ENCODE measurements around the gene EFCAB6.

EFCAB6 gene

GRCh38 chr22:43845981-43846380, 33.9 kb upstream of the EFCAB6 start:
- DNase-seq, result no peak

DNA sequence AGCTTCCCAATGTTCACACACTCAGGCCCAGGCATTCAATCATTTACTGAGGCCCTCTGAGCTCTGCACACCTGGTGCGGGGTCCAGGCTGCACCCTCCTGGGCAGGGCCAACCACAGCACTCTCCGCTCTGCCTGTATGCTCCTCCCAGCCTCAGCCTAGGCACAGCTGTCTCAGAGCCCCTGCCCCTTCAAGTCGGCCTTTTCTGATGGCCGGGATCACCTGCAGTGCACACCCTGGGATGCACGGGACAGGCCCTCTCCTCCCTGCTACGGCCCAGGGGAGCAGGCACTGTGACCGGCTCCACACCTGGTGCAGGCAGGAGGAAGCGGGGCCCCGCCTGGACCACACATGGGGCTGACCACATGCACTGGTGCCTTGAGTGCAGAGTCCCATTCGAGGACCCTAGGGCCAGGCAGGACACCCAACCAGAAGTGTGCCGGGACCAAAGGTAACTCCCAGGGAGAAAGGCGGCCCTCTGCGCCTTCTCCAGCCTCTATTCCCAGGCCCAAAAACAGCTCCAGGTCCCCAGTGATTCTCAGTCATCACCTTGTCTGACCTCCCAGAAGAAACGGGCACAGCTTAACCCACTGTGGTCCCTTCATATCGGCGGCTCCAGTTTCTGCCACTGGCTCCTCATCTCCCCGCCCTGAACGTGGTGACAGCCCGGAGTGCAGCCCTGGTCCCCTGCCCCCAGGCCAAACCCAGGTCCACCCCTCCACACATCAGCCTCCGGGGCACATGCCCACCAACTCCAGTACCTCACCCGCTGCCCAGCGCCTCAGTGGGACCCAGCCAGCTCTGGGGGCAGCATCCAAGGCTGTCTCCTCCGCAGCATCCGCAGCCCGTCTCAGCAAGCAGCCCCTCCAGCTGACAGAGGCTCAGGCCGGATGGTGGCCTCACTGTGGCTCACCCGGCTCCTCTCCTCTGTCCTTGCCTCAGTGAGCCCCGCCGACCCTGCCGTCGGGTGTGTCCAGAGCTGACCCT, 32.7 kb upstream of the EFCAB6 start:
- DNase-seq, result no peak

DNA sequence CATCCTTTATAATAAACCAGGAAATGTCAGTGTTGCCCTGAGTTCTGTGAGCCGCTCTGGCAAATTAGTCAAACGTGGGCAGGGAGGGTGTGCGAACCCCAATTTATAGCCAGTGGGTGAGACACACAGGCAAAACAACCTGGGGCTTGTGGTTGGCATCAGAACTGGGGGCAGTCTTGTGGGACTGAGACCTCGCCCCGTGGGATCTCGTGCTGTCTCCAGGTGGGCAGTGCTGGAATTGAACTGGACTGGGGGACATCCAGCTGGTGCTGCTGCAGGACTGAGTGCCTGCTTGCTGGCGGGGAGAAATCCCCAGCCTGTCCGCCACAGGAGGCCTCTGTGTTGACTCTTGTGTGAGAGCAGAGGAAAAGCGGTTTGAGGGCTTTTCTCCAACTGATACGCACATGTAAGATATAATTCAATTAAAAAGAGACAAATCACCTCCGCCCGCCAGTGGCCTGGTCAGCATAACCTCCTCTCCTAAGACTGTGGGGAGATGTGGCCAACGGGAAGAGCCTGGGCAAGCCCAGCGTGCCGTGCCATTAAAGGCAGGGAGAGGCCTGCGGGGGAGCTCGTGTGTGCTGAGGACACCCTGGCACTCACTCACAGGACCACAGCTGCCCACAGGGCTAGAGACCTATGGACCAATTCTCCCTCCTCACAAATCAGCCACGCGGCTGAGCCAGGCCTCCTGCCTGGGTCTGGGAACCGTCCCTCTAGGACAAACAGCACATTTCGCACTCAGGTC, 31.9 kb upstream of the EFCAB6 start:
- no peak for DNase-seq

DNA sequence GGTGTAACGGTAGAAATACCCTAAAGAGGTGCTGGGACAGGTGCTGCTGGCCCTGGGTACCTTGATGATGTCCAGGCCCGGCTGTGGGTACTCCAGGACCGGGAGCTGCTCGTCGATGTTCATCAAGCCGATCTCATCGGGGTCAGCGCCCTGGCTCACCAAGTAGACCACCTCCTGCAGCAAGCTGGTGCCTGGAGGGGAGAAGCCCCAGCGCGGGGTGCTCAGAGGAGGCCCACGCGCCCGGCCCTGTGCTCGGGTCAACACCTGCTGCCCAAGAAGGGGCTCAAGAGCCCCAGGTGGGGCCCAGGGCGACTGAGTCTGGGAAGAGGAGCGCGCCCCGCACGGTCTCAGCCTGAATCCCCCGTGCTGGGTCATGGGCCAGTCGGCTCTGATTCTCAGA, 29.6 kb upstream of the EFCAB6 start:
- no peak for DNase-seq

- DNase-seq, result no peak
These were observed 28.7 kb upstream of the EFCAB6 start for GRCh38 chr22:43840851-43841250.

- no peak for DNase-seq
These were observed 28.3 kb upstream of the EFCAB6 start for GRCh38 chr22:43840431-43840830.

- DNase-seq, result no peak
These were observed 27.7 kb upstream of the EFCAB6 start for GRCh38 chr22:43839781-43840180.

DNA sequence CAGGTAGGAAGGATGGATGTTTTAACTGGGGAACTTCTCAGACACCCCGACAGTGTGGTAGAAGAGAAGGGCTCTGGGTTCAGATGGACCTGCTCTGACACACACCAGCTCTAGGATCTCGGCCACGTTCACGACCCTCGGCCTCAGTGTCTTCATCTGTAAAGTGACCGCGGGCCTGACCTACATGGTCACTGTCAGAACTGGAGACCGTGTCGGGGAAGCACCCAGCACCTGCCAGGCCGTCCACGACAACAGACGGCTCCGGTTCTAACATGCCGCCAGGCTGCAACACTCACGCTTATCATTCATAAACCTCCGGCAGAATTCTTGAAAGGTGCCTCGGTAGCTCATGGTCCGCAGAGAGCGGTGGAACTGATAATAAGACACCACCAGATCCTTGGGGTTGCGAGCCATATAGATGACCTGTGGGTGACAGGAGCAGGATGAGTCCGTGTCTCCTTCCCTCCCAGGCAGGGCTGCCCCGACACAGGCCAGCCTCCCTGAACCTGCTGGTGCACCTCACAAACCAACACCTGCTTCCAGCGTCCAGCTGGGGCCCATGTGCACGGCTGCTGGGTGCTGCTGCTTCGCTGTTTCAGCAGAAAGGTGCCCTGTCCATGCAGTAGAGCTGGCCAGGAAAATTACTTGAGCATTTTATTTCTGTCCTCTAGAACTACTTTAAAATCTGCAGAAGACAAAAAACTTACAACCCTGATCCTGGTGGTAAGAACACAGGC, 26.6 kb upstream of the EFCAB6 start:
- DNase-seq, result no peak

DNA sequence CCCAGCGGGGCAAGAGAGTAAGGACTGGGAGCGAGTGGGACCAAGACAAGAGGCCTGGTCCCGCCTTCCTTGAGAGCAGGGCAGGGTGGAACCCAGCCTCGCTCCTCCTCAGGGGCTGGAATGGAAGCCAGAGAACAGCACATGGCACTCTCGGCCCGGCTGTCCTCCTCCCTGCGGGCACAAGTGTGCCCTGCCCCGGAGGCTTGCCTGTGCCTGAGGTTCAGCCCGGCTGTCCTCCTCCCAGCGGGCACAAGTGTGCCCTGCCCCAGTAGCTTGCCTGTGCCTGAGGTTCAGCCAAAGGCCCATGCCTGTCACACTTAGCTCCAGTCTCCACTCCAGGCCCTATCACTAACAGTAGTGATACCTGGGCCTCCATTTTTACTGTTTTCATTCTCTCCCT, 26.1 kb upstream of the EFCAB6 start:
- DNase-seq, result no peak

- DNase-seq, result no peak
These were observed 25.6 kb upstream of the EFCAB6 start for GRCh38 chr22:43837666-43838065.

DNA sequence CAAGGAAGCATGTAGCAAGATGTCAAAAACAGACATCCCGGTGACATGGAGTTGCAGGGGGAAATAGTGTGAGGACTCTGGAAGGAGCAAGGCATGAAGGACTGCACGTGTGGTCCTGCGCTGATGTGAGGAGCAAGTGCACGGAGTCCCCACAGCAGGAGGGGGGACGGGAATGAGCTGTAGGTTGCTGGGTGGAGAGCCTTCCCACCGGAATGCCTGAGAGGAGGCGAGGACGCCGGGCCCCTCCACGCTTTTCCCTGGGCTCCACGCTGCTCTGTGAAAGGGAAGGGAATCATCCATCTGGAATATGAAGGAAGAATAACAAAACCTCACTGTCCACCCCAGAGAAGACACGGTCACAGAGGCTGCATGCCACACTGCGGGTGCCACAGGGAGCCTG, 23.6 kb upstream of the EFCAB6 start:
- DNase-seq, result no peak

DNA sequence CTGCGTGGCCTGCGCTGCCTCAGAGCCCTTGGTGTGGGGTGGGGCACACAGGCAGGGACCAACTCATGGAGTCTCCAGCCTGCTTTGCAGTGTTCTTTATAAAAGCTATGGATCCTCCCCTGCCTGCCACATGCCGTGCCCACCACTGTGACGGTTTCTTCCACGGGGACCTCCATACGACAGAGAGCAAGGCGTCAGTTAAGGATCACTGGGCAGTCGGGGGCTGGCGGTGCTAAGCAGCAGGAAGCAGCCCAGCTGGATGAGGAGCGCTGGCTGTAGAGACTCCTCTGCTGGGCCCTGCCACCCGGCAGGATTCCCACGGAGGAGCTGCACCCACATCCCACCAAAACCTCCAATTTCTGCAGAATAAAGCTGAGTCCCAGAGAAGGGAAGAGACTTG, 23.1 kb upstream of the EFCAB6 start:
- no peak for DNase-seq

GRCh38 chr22:43833286-43834240, 21.5 kb upstream of the EFCAB6 start:
- no peak for DNase-seq

GRCh38 chr22:43832393-43833265, 20.5 kb upstream of the EFCAB6 start:
- no peak for DNase-seq

- no peak for DNase-seq
These were observed 19.7 kb upstream of the EFCAB6 start for GRCh38 chr22:43831561-43832392.

- no peak for DNase-seq
These were observed 18.9 kb upstream of the EFCAB6 start for GRCh38 chr22:43830931-43831560.

GRCh38 chr22:43829904-43830851, 18.1 kb upstream of the EFCAB6 start:
- DNase-seq, result peak; percentile 90

GRCh38 chr22:43828998-43829782, 17.1 kb upstream of the EFCAB6 start:
- peak; percentile 61 for DNase-seq

Measured in NCI-H446 treated with DMSO at 0.1 percent for 48 hours (cell line).